HepG2 (cell line): ENCODE results near the gene NXT2. TPM values are rescaled to one million over a fixed set of nuclear protein-coding genes. Genes with fewer than 3 reads are reported as not detected.

Experiments used
- ATF7-NPFF ChIP-seq: sonication (generic); formaldehyde crosslinking; IDR thresholded peaks from 2 replicates; pipeline ENCODE4 v1.8.1; 2023; ENCODE audit warnings: mild to moderate bottlenecking, low read depth, missing genetic modification reagents, moderate library complexity
- ELF1 ChIP-seq: sonication (generic); formaldehyde crosslinking; IDR thresholded peaks from 2 replicates; pipeline ENCODE4 v1.4.0; 2020; ENCODE audit warnings: missing genetic modification reagents
- FOXK2 ChIP-seq: fragments of 450-650 bp; IDR thresholded peaks from 2 replicates; pipeline ENCODE4 v1.6.1; 2016
- HDAC2 ChIP-seq: sonication (generic); formaldehyde crosslinking; IDR thresholded peaks from 2 replicates; pipeline ENCODE4 v1.4.0; 2020; ENCODE audit warnings: missing genetic modification reagents
- NFYB ChIP-seq: sonication (generic); formaldehyde crosslinking; IDR thresholded peaks from 2 replicates; pipeline ENCODE4 v1.4.0; 2020; ENCODE audit warnings: missing genetic modification reagents
- POLR2AphosphoS5 ChIP-seq: IDR thresholded peaks from 2 replicates; pipeline ENCODE4 v1.6.1; 2012; ENCODE audit warnings: low read depth, low read length
- RBM39 ChIP-seq: fragments of 200-400 bp; formaldehyde crosslinking; IDR thresholded peaks from one replicate; pipeline ENCODE4 v1.6.1; 2018; ENCODE audit warnings: antibody characterized with exemption, mild to moderate bottlenecking, low read depth, low read length; ENCODE audit not compliant: poor library complexity, severe bottlenecking
- SIN3B ChIP-seq: fragments of 150-350 bp; IDR thresholded peaks from 2 replicates; pipeline ENCODE4 v1.6.1; 2014; ENCODE audit warnings: low read length
- SIX4 ChIP-seq: sonication (generic); formaldehyde crosslinking; IDR thresholded peaks from 2 replicates; pipeline ENCODE4 v1.4.0; 2020; ENCODE audit warnings: missing genetic modification reagents
- ZNF280D ChIP-seq: sonication (generic); formaldehyde crosslinking; IDR thresholded peaks from 2 replicates; pipeline ENCODE4 v1.5.1; 2020; ENCODE audit warnings: mild to moderate bottlenecking, missing genetic modification reagents
- ZNF383 ChIP-seq: sonication (generic); formaldehyde crosslinking; IDR thresholded peaks from 2 replicates; pipeline ENCODE4 v1.4.0; 2020; ENCODE audit warnings: missing genetic modification reagents, mild to moderate bottlenecking, borderline replicate concordance
- ZNF530 ChIP-seq: sonication (generic); formaldehyde crosslinking; IDR thresholded peaks from 2 replicates; pipeline ENCODE4 v1.5.0; 2020; ENCODE audit warnings: low read depth, mild to moderate bottlenecking, missing genetic modification reagents
- ZNF605 ChIP-seq: sonication (generic); formaldehyde crosslinking; IDR thresholded peaks from 2 replicates; pipeline ENCODE4 v1.8.0; 2022; ENCODE audit warnings: mild to moderate bottlenecking, missing genetic modification reagents
- polyA plus RNA-seq, 8 experiments: library from polyadenylated mRNA; depleted of rRNA in 3 of 8; stranded (reverse) in 7 of 8; unstranded in 1 of 8; fragments of >200 nt; fragmentation: Illumina TruSeq in 4 of 8; extraction: Trizol in 4 of 8; gene quantifications; 2 replicates each; pipeline versions ENCODE4 v1.2.1 to v1.2.3, GENCODE V29; 2011 to 2016; ENCODE audit warnings: low read depth in 4 of 8, missing spikeins in 1 of 8, mixed read lengths in 1 of 8; ENCODE audit not compliant: insufficient read depth in 1 of 8
- total RNA-seq, 5 experiments: library from RNA; depleted of rRNA; stranded (reverse); fragments of >200 nt; fragmentation: Illumina TruSeq; extraction: Trizol; gene quantifications; 2 replicates each; pipeline ENCODE4 v1.2.3, GENCODE V29; 2016; ENCODE audit warnings: low read depth in 1 of 5
- TF ChIP-seq, protein P1 (sequence below): sonication (generic); formaldehyde crosslinking; IDR thresholded peaks from 2 replicates; pipeline ENCODE4 v1.8.1; 2022; ENCODE audit warnings: low read depth, mild to moderate bottlenecking, missing genetic modification reagents
- TF ChIP-seq, protein P2 (sequence below): sonication (generic); formaldehyde crosslinking; IDR thresholded peaks from 2 replicates; pipeline ENCODE4 v1.4.0; 2020; ENCODE audit warnings: missing genetic modification reagents
- TF ChIP-seq, protein P3 (sequence below): sonication (generic); formaldehyde crosslinking; IDR thresholded peaks from 2 replicates; pipeline ENCODE4 v1.4.0; 2020; ENCODE audit warnings: missing genetic modification reagents

NXT2 gene
- total and polyA plus RNA-seq, 2 of the 13 experiments (the other 11 are each of a cell fraction or from before 2014, with no cell fraction given): 9.5 to 14.9 TPM

DNA sequence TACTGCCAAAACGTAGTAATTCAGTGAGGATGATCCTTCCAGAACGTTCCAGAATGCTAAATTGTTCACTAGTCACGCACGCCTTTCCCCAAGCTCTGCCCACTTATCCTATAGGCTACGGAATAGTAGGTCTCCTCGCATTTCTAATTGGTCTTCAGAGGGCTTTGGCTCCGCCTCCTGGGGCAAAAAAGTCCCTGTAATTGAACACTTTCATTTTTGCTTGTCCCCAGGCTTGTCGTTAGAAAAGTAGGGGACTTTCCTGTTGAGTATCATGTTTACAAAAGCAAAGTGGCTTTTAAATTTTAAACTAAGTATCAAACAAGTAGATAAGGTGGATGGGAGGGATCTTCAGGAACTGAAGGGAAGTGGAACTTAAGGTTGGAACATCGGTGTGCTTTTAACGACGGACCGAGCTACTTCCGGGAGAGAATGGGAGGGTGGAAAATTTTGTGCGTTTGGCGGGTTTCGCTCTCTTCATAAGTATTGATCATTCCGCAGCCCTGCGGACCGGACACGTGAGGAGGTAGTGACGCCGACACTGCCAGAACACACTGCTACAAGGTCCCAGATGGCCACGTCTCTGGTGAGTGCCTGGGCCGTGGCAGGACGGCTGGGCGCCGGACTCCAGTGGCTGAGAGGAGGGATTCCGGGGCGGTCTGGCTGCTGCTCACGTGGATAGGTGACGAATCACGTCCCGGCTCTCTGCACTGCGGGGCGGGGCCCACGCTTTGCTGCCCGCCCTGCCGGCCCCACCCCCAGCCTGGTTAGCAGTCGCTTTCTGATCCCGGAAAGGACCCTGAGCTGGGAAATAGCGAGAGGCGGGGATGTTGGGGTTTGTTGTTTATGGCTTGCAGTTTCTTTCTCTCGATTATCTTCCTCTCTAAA is at the start of gene NXT2 (continued):
- TF ChIP-seq, protein P1, sequence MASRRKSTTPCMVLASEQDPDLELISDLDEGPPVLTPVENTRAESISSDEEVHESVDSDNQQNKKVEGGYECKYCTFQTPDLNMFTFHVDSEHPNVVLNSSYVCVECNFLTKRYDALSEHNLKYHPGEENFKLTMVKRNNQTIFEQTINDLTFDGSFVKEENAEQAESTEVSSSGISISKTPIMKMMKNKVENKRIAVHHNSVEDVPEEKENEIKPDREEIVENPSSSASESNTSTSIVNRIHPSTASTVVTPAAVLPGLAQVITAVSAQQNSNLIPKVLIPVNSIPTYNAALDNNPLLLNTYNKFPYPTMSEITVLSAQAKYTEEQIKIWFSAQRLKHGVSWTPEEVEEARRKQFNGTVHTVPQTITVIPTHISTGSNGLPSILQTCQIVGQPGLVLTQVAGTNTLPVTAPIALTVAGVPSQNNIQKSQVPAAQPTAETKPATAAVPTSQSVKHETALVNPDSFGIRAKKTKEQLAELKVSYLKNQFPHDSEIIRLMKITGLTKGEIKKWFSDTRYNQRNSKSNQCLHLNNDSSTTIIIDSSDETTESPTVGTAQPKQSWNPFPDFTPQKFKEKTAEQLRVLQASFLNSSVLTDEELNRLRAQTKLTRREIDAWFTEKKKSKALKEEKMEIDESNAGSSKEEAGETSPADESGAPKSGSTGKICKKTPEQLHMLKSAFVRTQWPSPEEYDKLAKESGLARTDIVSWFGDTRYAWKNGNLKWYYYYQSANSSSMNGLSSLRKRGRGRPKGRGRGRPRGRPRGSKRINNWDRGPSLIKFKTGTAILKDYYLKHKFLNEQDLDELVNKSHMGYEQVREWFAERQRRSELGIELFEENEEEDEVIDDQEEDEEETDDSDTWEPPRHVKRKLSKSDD (CRISPR knock-in tag): no peak
- TF ChIP-seq HDAC2 (CRISPR knock-in tag) (peak; percentile 38), ZNF530 (CRISPR knock-in tag) (no peak), ZNF383 (CRISPR knock-in tag) (no peak), ELF1 (peak; percentile 76), ATF7-NPFF (CRISPR knock-in tag) (peak; percentile 53; the same call in 1 of the 2 replicates), RBM39 (peak; percentile 32), NFYB (CRISPR knock-in tag) (peak; percentile 59), SIX4 (CRISPR knock-in tag) (0 out of 2 replicates have a peak, but pooled peaks have one; percentile 25), SIN3B (peak; percentile 81; the same call in 1 of the 2 replicates), FOXK2 (no peak), ZNF280D (peak; percentile 68; the same call in 1 of the 2 replicates), ZNF605 (CRISPR knock-in tag) (peak; percentile 17; the same call in 1 of the 2 replicates), POLR2AphosphoS5 (peak; percentile 76)
- TF ChIP-seq, protein P2, sequence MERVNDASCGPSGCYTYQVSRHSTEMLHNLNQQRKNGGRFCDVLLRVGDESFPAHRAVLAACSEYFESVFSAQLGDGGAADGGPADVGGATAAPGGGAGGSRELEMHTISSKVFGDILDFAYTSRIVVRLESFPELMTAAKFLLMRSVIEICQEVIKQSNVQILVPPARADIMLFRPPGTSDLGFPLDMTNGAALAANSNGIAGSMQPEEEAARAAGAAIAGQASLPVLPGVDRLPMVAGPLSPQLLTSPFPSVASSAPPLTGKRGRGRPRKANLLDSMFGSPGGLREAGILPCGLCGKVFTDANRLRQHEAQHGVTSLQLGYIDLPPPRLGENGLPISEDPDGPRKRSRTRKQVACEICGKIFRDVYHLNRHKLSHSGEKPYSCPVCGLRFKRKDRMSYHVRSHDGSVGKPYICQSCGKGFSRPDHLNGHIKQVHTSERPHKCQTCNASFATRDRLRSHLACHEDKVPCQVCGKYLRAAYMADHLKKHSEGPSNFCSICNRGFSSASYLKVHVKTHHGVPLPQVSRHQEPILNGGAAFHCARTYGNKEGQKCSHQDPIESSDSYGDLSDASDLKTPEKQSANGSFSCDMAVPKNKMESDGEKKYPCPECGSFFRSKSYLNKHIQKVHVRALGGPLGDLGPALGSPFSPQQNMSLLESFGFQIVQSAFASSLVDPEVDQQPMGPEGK (CRISPR knock-in tag): 0 out of 2 replicates have a peak, but pooled peaks have one; percentile 23
- TF ChIP-seq, protein P3, sequence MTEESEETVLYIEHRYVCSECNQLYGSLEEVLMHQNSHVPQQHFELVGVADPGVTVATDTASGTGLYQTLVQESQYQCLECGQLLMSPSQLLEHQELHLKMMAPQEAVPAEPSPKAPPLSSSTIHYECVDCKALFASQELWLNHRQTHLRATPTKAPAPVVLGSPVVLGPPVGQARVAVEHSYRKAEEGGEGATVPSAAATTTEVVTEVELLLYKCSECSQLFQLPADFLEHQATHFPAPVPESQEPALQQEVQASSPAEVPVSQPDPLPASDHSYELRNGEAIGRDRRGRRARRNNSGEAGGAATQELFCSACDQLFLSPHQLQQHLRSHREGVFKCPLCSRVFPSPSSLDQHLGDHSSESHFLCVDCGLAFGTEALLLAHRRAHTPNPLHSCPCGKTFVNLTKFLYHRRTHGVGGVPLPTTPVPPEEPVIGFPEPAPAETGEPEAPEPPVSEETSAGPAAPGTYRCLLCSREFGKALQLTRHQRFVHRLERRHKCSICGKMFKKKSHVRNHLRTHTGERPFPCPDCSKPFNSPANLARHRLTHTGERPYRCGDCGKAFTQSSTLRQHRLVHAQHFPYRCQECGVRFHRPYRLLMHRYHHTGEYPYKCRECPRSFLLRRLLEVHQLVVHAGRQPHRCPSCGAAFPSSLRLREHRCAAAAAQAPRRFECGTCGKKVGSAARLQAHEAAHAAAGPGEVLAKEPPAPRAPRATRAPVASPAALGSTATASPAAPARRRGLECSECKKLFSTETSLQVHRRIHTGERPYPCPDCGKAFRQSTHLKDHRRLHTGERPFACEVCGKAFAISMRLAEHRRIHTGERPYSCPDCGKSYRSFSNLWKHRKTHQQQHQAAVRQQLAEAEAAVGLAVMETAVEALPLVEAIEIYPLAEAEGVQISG (CRISPR knock-in tag): 0 out of 2 replicates have a peak, but pooled peaks have one; percentile 39
